SJCRH30 (cell line): Measurements from ENCODE around the gene DYNLRB1. TPM values are rescaled to one million over a fixed set of nuclear protein-coding genes. Genes with fewer than 3 reads are reported as not detected.

Experiments used
- DNase-seq, 2 experiments: peaks; one replicate each; pipeline ENCODE4 v3.0.0-alpha.2; 2015 to 2020
- H3K27ac ChIP-seq: fragments of 250-450 bp; sonication (Bioruptor Pico); 2 replicates; pipeline ENCODE4 v1.5.1; 2020; ENCODE audit warnings: mild to moderate bottlenecking, moderate library complexity
- H3K27me3 ChIP-seq: fragments of 250-450 bp; sonication (Bioruptor Pico); 2 replicates; pipeline ENCODE4 v1.5.1; 2020; ENCODE audit warnings: mild to moderate bottlenecking, moderate library complexity
- H3K36me3 ChIP-seq: fragments of 250-450 bp; sonication (Bioruptor Pico); 2 replicates; pipeline ENCODE4 v1.5.1; 2020; ENCODE audit warnings: mild to moderate bottlenecking, moderate library complexity
- H3K4me1 ChIP-seq: fragments of 250-450 bp; sonication (Bioruptor Pico); 2 replicates; pipeline ENCODE4 v1.5.1; 2020; ENCODE audit warnings: mild to moderate bottlenecking, moderate library complexity
- H3K4me3 ChIP-seq: fragments of 250-450 bp; sonication (Bioruptor Pico); 2 replicates; pipeline ENCODE4 v1.5.1; 2020; ENCODE audit warnings: mild to moderate bottlenecking, moderate library complexity
- H3K9me3 ChIP-seq: fragments of 250-450 bp; sonication (Bioruptor Pico); replicated peaks from 2 replicates; pipeline ENCODE4 v1.5.1; 2020; ENCODE audit warnings: mild to moderate bottlenecking, moderate library complexity
- total RNA-seq: library from RNA; depleted of rRNA; stranded (reverse); fragments of >200 nt; shearing (Covaris generic); gene quantifications from 2 replicates; pipeline ENCODE4 v1.2.3, GENCODE V29; 2014

DYNLRB1 gene
- total RNA-seq, 1 experiment from 2014 or later = 199 TPM

DNA sequence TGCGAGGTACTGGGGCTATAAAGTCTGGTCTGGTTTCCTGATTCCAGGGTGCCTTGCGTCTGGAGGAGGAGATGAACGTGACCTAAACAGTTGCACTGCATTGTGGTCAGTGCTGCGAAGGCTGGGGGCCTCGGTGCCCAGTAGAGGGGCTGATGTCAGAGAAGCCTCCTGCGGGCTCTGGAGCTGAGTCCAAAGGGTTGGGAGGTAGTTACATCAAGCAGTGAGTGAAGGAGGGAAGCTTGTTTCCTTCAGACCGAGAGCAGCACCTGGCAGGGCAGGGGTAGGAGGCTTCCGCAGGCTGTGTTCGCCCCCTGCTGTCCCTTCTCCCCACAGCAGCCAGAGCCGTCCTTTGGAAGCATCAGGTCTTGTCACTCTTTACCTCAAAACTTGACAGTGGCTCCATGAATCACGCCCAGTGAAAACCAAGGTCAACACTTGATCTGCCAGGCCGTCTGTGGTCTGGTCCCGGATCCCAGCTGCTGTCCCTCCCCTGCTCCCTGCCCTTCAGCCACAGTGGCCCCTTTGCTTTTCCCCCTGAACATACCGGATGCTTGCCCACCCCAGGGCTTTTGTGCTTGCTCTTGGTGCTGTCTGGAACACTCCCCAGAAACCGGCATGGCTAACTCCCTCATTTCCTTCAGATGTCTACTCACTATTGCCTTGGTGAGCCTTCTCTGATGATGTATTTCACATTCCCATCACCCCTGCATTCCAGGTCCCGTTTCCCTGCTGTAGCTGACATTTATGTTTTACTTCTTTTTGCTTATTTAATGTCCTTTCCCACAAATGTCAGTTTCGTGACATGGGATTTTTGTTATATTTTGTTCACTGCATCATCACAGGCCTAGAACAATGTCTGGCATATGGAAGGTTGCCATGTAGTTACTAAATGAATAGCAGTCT lies 7.0 kb downstream of the DYNLRB1 start:
- Histone ChIP-seq H3K4me1 (peaks cover 36% of the 10 kb centered on the region), H3K4me3 (peak overlapping the region; percentile 33), H3K27me3 (no peaks in the 10 kb centered on the region), H3K27ac (peak overlapping the region; percentile 77), H3K36me3 (peaks cover 19% of the 10 kb centered on the region), H3K9me3 (no peaks in the 10 kb centered on the region)
- DNase-seq = peak; percentile 97 to 99

DNA sequence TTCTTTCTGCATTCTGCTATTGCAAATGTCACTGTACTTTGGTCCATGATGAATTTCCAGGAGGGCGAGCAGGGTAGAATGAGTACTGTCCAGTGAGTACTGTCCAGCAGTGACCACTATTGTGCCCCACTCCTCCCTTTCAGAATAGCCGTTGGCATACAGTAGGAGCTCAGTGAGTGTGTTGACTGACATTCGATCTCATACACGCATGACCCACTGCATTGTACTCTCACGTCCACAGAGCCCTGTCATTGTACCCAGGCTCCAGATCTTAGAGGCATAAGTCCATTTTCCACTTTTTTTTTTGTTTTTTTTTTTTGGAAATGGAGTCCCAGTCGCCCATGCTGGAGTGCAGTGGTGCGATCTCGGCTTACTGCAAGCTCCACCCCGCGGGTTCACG lies 8.2 kb downstream of the DYNLRB1 start:
- H3K36me3 ChIP-seq = peaks cover 23% of the 10 kb centered on the region
- H3K4me1 ChIP-seq = peaks cover 36% of the 10 kb centered on the region
- H3K9me3 ChIP-seq = no peaks in the 10 kb centered on the region
- DNase-seq = no peak
- H3K27me3 ChIP-seq = no peaks in the 10 kb centered on the region
- H3K4me3 ChIP-seq = no peak overlapping the region
- H3K27ac ChIP-seq = peak overlapping the region; percentile 77

DNA sequence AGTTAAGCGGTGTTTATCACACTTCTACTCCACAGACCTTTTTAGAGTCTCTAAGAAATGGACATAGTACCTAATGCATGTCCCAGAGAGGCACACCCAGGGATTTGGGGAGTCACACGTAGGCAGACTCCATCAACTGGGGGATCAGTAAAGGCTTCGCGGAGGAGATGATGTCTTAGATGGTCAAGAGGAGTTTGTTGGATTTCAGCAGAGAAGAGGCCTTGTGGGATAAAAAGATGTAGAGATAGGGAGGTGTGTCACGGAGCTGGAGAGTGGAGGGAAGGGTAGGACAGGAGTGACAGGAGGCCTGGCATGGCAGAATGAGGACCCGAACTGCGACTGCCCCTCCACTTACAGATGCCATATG lies 9.1 kb downstream of the DYNLRB1 start:
- Histone ChIP-seq H3K36me3 (peaks cover 27% of the 10 kb centered on the region), H3K4me3 (no peak overlapping the region), H3K27ac (peak overlapping the region; percentile 65), H3K27me3 (no peaks in the 10 kb centered on the region), H3K4me1 (peaks cover 36% of the 10 kb centered on the region), H3K9me3 (no peaks in the 10 kb centered on the region)
- DNase-seq = no peak

DNA sequence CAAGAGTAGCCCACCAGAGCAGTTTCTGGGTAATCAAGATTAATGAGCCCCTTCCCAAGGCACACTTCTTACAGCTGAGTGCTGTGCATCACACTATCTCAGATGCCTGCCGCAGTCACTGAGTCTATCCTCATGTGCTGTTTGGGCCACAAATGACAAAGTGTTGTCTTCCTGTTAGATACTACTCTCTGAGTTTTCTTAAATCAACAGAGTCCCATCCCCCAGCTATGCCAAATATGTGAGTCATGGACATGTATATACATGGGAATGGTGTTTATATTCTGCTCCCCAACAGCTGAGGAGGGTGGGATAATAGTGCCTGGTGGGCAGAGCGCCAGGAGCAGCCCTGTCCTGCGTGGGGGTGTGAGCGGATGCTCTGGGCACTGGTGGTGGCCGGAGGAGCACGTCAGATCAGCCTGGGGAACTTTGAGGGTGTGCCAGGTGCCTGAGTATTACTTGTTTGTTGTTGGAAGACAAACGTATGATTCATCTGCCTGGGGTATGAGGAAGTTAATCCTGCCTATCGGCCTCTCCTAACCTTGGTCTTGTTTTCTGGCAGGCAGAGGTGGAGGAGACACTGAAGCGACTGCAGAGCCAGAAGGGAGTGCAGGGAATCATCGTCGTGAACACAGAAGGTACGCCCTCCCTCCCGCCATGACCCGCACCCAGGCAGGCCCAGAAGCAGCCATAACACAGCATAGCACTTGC lies 9.6 kb downstream of the DYNLRB1 start:
- DNase-seq = peak; percentile 99 to 100
- H3K27me3 ChIP-seq = no peaks in the 10 kb centered on the region
- H3K36me3 ChIP-seq = peaks cover 31% of the 10 kb centered on the region
- peak overlapping the region; percentile 65 for H3K27ac ChIP-seq
- H3K4me1 ChIP-seq = peaks cover 36% of the 10 kb centered on the region
- no peak overlapping the region for H3K4me3 ChIP-seq
- H3K9me3 ChIP-seq = no peaks in the 10 kb centered on the region

DNA sequence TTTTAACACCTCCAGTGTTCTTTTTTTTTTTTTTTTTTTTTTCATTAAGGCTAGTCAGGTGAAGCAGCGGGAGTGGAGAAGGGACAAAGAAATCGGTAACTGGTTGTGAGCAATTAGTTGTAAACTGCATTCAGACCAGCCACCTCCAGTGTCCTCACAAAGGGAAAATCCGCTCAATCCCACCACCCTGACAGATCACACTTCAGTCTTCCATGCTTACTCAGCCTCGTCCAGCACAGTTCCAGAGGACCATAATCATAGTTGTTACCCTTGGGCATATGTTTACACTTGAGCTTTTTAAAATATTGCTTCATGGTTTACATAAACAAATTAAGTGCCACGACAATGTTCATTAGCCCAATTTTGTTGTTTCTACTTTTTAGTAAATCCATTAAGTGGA lies 10.2 kb downstream of the DYNLRB1 start:
- no peak for DNase-seq
- H3K27me3 ChIP-seq = no peaks in the 10 kb centered on the region
- H3K27ac ChIP-seq = peak overlapping the region; percentile 65
- H3K4me3 ChIP-seq = no peak overlapping the region
- peaks cover 35% of the 10 kb centered on the region for H3K36me3 ChIP-seq
- H3K9me3 ChIP-seq = no peaks in the 10 kb centered on the region
- peaks cover 39% of the 10 kb centered on the region for H3K4me1 ChIP-seq

DNA sequence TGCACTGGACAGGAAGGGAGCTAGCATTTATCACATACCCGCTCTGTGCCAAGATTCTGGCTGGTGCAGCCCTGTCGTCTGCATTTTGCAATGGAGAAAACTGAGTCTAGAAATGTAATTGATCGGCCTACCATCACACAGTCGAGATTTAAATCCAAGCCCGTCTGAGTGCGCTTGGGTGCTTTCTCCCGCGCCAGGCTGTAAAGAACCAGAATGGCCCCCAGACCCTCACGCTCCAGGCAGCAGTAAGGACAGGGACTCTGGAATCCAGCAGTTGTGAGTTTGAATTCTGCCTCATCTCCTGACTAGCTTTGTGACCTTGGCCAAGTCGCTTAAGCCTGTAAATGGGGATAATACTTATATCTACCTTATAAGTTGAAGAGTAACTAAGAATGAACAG lies 10.8 kb downstream of the DYNLRB1 start:
- Histone ChIP-seq H3K9me3 (no peaks in the 10 kb centered on the region), H3K27ac (no peak overlapping the region; the same call in 1 of the 2 replicates), H3K36me3 (peaks cover 40% of the 10 kb centered on the region), H3K4me3 (no peak overlapping the region), H3K27me3 (no peaks in the 10 kb centered on the region), H3K4me1 (peaks cover 42% of the 10 kb centered on the region)
- no peak for DNase-seq

DNA sequence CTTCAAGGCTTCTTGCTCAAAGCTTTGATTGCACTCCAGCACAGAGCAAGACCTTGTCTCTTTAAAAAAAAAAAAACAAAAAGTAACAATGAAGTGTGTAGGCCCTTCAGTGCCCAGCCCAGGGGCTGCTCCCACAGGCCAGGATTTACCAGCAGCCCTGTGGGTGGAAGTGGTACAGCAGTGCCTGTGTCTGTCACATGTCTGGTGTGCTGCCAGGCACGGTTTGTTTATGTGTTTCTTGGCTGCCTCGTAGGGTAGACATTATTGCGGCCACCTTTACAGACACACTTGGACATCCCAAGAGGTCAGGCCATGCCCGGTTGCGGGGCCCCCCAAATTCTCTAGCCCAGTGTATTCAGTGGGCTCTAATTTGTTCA lies 12.7 kb downstream of the DYNLRB1 start:
- H3K4me1 ChIP-seq = peaks cover 38% of the 10 kb centered on the region
- DNase-seq = no peak
- H3K9me3 ChIP-seq = no peaks in the 10 kb centered on the region
- H3K4me3 ChIP-seq = no peak overlapping the region
- H3K27ac ChIP-seq = no peak overlapping the region
- peaks cover 50% of the 10 kb centered on the region for H3K36me3 ChIP-seq
- no peaks in the 10 kb centered on the region for H3K27me3 ChIP-seq

DNA sequence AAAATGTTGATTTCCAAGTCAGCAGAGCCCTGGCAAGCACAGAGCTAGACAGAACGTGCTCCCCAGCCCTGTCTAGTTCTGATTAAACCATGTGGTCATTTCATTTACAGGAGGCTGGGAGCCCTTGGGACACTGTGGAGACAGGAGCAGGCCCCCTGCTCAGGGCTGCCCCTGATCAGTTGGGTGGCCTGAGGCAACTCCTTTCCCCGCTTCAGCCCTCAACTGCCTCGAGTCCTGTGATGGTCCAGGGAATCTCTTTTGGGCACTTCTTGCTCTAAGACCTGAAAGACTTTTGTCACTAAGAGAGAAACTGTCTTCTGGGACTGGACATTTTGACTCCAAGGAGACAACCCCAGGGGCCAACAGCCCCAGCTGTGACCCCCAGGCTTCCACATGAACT lies 13.5 kb downstream of the DYNLRB1 start:
- Histone ChIP-seq H3K9me3 (no peaks in the 10 kb centered on the region), H3K27me3 (no peaks in the 10 kb centered on the region), H3K4me1 (peaks cover 29% of the 10 kb centered on the region), H3K36me3 (peaks cover 53% of the 10 kb centered on the region), H3K27ac (no peak overlapping the region), H3K4me3 (no peak overlapping the region)
- no peak for DNase-seq

DNA sequence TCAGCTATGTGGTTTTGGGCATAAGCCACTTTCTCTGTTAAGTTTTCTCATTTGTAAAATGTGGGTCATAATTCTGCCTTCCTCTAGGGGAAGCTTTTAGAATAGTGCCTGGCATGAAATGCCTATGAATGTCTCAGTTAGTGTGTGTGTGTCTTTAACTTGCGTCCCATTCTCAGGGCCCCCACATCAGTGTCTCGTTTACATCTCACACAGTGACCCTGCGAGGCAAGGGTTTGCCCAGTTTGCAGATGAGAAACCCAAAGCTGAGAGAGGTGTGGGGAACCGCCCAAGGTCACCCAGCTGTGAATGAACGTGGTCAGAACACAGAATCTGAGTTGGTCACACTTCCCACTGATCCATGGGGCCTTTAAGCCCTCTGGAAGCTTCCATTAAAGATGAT lies 14.1 kb downstream of the DYNLRB1 start:
- peaks cover 55% of the 10 kb centered on the region for H3K36me3 ChIP-seq
- no peak for DNase-seq

DNA sequence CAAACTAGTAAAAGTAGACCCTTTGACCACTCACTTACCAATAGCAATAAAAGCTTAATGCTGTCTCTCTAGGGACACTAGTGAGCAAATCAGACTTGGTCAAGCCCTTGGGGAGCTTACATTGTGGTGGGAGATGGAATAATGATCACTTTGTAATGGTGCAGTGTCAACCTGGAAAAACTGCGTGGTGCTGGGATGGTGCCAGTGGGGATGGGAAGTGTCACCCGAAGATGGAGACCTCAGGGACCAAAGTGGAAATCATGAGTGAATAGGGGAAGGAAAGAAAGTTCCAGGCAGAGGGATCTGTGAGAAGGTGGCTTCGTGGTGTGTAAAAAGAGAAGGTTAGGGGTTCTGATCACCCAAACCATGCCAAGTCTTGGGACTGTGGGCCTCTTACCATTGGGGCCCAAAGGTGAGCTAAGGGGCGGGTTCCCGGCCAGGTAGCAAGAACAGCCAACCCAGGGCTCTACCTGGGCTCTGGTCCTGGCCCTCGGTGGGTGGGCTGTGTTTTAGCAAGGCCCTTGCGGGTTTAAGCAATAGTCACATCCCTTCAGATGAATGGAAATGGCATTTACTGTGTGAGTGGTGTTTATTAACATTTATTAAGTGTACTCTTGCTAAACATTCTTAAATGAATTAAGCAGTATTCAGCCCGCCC lies 15.5 kb downstream of the DYNLRB1 start:
- Histone ChIP-seq H3K27me3 (no peaks in the 10 kb centered on the region), H3K4me3 (no peak overlapping the region), H3K27ac (no peak overlapping the region), H3K9me3 (no peaks in the 10 kb centered on the region), H3K4me1 (peaks cover 16% of the 10 kb centered on the region), H3K36me3 (peaks cover 52% of the 10 kb centered on the region)
- DNase-seq = no peak

More for the DNA sequence above, 14.1 kb downstream of the DYNLRB1 start:
- Histone ChIP-seq H3K9me3 (no peaks in the 10 kb centered on the region), H3K4me1 (peaks cover 23% of the 10 kb centered on the region), H3K27me3 (no peaks in the 10 kb centered on the region), H3K27ac (no peak overlapping the region), H3K4me3 (no peak overlapping the region)

DNA sequence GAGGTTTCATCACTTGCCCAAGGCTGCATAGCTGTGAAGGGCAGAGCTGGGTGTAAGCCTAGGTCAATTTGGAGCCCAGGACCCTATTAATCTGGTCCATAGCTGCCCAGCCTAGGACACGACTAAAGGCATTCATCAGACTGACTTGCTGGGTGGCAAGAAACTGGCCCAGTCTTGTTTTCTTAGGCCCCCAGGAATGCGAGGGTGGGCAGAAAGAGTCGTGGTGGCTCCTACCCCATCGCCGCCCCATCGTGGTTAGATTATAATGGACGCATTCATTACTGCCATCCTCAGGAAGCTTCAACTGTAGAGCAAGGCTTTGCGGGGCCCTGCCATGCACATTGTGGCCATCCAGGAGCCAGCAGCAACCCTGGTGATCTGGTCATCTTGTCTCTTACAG lies 16.1 kb downstream of the DYNLRB1 start:
- peaks cover 52% of the 10 kb centered on the region for H3K36me3 ChIP-seq
- H3K27ac ChIP-seq = no peak overlapping the region
- no peak overlapping the region for H3K4me3 ChIP-seq
- no peaks in the 10 kb centered on the region for H3K27me3 ChIP-seq
- peaks cover 12% of the 10 kb centered on the region for H3K4me1 ChIP-seq
- DNase-seq = peak; percentile 47 to 49
- H3K9me3 ChIP-seq = no peaks in the 10 kb centered on the region

DNA sequence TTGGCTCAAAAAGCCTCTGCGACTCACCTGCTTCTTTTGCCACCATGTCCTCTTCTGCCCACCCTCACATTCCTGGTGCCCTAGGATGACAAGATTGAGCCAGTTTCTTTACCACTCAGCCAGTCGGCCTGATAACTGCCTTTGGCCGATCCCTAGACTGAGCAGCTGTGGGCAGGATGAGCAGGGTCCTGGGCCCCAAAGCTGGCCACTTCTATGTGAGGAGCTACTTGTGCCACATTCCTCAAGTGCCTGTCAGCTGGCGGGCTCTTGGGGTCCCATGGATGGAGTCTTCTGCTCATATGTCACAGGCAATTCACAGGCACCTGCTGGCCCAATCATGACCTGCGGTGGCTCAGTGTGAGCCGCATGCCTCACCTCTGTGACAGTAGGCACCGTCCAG lies 16.5 kb downstream of the DYNLRB1 start:
- Histone ChIP-seq H3K4me3 (no peak overlapping the region), H3K27ac (no peak overlapping the region), H3K36me3 (peaks cover 50% of the 10 kb centered on the region), H3K27me3 (no peaks in the 10 kb centered on the region), H3K9me3 (no peaks in the 10 kb centered on the region), H3K4me1 (peaks cover 12% of the 10 kb centered on the region)
- DNase-seq = no peak

DNA sequence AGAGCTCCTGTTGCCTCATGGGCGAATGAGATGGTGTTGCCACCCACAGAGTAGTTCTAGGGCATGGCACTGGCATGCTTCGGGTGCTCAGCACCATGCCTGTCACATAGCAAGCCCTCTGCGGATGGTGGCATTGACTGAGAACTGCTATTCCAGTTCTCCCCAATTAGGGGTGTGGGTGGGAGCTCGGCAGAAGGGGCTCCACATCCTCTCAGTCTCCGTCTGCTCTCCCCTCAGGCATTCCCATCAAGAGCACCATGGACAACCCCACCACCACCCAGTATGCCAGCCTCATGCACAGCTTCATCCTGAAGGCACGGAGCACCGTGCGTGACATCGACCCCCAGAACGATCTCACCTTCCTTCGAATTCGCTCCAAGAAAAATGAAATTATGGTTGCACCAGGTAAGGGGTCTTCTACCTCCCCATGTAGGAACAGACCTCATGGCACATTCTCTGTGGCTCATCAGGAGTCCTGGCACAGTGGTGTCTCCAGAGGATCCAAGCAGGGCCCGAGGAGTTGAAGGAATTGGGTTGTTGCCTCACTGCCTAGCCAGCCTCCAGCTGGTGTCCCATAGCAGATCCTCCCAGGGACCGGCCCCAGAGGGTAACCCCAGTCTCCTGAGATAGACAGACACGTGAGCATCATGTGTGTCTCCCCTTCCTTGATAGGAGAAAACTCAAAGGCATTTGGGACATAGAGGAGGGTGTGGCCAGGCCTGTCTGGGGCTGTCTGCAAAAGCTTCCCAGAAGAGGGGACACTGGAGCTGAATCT lies 18.4 kb downstream of the DYNLRB1 start:
- H3K36me3 ChIP-seq = peaks cover 49% of the 10 kb centered on the region
- peaks cover 12% of the 10 kb centered on the region for H3K4me1 ChIP-seq
- H3K9me3 ChIP-seq = no peaks in the 10 kb centered on the region
- no peak overlapping the region for H3K4me3 ChIP-seq
- H3K27me3 ChIP-seq = no peaks in the 10 kb centered on the region
- DNase-seq = no peak
- no peak overlapping the region for H3K27ac ChIP-seq

DNA sequence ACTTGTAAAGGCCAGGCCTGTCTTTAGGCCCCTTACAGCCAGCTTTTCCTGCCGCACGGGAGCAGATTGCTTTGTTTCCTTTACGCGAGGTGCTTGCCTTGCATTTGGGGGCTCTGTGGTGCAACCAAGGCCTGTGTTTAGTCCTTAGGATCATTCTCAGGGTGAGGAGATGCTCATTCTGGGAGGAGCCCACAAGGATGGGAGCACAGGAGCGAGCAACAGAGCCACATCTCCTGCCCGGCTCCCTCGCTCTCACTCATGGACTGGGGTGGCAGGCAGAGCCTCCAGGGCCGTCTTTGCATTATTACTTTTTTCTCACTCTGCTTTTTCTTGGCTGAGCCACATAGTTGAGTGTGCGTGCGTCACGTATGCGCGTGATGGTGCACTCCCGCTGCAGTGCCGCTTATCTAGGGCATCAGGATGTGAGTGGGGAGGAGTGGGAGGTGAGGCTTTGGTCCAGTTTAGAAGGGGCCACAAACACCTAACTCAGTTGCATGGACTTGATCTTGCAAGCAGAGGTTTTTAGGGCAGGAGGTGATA lies 19.1 kb downstream of the DYNLRB1 start:
- H3K4me3 ChIP-seq = no peak overlapping the region
- H3K27me3 ChIP-seq = no peaks in the 10 kb centered on the region
- no peak overlapping the region for H3K27ac ChIP-seq
- H3K9me3 ChIP-seq = no peaks in the 10 kb centered on the region
- no peak for DNase-seq
- peaks cover 45% of the 10 kb centered on the region for H3K36me3 ChIP-seq
- H3K4me1 ChIP-seq = peaks cover 12% of the 10 kb centered on the region
